Measurements from ENCODE around the gene WDR77. TPM values are rescaled to one million over a fixed set of nuclear protein-coding genes. Genes with fewer than 3 reads are reported as not detected.

WDR77 gene
- total RNA-seq, result 44.7 and 63.7 TPM in 2 replicates

DNA sequence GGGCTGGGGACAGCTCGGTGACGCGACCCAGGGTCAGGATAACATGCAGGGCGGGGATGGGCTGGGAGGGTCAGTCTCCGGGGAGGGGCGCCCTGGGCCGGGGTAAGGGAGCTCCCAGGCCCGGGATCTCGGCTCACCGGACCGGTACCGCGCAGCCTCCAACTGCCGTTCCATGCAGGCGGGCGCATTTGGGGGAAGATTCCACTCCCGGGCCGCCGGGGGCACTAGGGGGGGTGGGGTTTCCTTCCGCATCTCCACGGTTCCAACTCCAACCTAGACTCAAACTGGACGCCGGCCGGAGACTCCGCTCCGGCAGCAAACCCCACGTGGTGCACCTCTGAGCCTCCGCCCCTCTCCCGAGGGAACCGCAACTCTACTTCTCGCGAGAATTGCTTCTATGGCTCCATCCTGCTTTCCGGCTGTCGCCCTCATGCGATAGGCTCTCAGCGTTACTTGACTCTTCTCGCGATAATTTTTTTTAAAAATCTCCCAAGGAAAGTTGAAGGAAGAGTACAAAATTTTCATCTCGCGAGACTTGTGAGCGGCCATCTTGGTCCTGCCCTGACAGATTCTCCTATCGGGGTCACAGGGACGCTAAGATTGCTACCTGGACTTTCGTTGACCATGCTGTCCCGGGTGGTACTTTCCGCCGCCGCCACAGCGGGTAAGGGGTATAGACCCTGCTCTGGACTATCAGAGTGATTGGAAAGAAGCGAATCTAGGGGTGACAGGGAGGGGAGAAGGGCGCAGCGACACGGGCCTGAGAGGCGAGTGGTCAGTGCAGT lies at the start of gene WDR77, which contains the start of gene ATP5PB:
Gene WDR77 (minus strand): TSS at position 339 of the 785 bp plus-strand sequence. CDS start 87 bp downstream, at position 252.
Gene ATP5PB (plus strand): TSS at position 547 of the 785 bp plus-strand sequence. CDS start 78 bp downstream, at position 625.

Other genes starting within 250 kb of the WDR77 start
- 1.1 and 2.0 TPM in 2 replicates for gene DENND2D, start 248.6 kb downstream of the WDR77 start, total RNA-seq
- gene CHI3L2, start 221.5 kb downstream of the WDR77 start, total RNA-seq, result 0.53 TPM in 1 of 2 replicates, not detected in the other
- gene CHIA, start 158.4 kb downstream of the WDR77 start, total RNA-seq, result not detected in 2 replicates
- under 0.01 and 0.18 TPM in 2 replicates for gene OVGP1, start 21.5 kb downstream of the WDR77 start, total RNA-seq
- gene ATP5PB, start 208 bp upstream of the WDR77 start, total RNA-seq, result 225 and 262 TPM in 2 replicates
- gene C1orf162, start 24.7 kb upstream of the WDR77 start, total RNA-seq, result 0.53 and 1.2 TPM in 2 replicates
- not detected in 2 replicates for gene ADORA3, start 54.4 kb upstream of the WDR77 start, total RNA-seq
- gene TMIGD3, start 54.4 kb upstream of the WDR77 start, total RNA-seq, result not detected in 2 replicates
- gene RAP1A, start 170.5 kb upstream of the WDR77 start, total RNA-seq, result 36.6 and 42.5 TPM in 2 replicates